Naive B cell (primary cell): Measurements from ENCODE around the gene PRCD. TPM values are rescaled to one million over a fixed set of nuclear protein-coding genes. Genes with fewer than 3 reads are reported as not detected.

Experiments
- ATAC-seq, 2 donors: fragments of 150-1000 bp; cut with Tn5 transposase; 2 replicates each; pipeline ENCODE4 v1.10.0; 2021; ENCODE audit warnings: low read depth in 2 of 2, mild to moderate bottlenecking in 2 of 2, moderate library complexity in 2 of 2
- DNase-seq: peaks from one replicate; pipeline ENCODE4 v3.0.0; 2022
- H3K27ac Mint-ChIP-seq, 6 donors: one replicate each; pipeline ENCODE4 v1.8.0; 2020 to 2022; ENCODE audit warnings: mild to moderate bottlenecking in 6 of 6, mixed read lengths in 6 of 6, moderate library complexity in 5 of 6, inconsistent platforms in 2 of 6
- H3K27me3 Mint-ChIP-seq, 3 donors: one replicate each; pipeline ENCODE4 v1.8.0; 2021 to 2022; ENCODE audit warnings: mixed read lengths in 3 of 3, mild to moderate bottlenecking in 1 of 3
- H3K36me3 Mint-ChIP-seq, 2 donors: one replicate each; pipeline ENCODE4 v1.8.0; 2020 to 2022; ENCODE audit warnings: mixed read lengths in 2 of 2, inconsistent platforms in 1 of 2, mild to moderate bottlenecking in 1 of 2
- H3K4me1 Mint-ChIP-seq, 3 donors: one replicate each; pipeline ENCODE4 v1.8.0; 2020 to 2022; ENCODE audit warnings: mixed read lengths in 3 of 3, inconsistent platforms in 1 of 3, mild to moderate bottlenecking in 1 of 3, moderate library complexity in 1 of 3
- H3K4me3 Mint-ChIP-seq, 8 donors: one replicate each; pipeline ENCODE4 v1.8.0; 2020 to 2022; ENCODE audit warnings: mild to moderate bottlenecking in 8 of 8, mixed read lengths in 8 of 8, moderate library complexity in 8 of 8, inconsistent platforms in 2 of 8
- H3K9me3 Mint-ChIP-seq, 7 donors: one replicate each; pipeline ENCODE4 v1.8.0; 2020 to 2022; ENCODE audit warnings: mixed read lengths in 7 of 7, mild to moderate bottlenecking in 5 of 7, inconsistent platforms in 2 of 7, moderate library complexity in 1 of 7
- polyA plus RNA-seq, 6 donors: library from polyadenylated mRNA; unstranded; fragments of 300-500 nt; fragmentation: Illumina TruSeq; gene quantifications; one replicate each; pipeline ENCODE4 v1.2.3, GENCODE V29; 2021; ENCODE audit warnings: low read depth in 6 of 6

The PRCD gene
- polyA plus RNA-seq, 6 donors from 2014 or later, result 21.6 to 54.4 (median 34.3) TPM

- Mint-ChIP-seq H3K27me3 (peaks cover 19 to 52% (median 32%) of the 10 kb centered on the region in 3 donors), H3K4me3 (no peak overlapping the region), H3K9me3 (no peaks in the 10 kb centered on the region), H3K4me1 (peaks cover 15 to 24% (median 21%) of the 10 kb centered on the region in 3 donors), H3K36me3 (peaks cover 3 to 12% of the 10 kb centered on the region in 2 donors), H3K27ac (peak overlapping the region in 1 of 6 donors; percentile 25)
- no peak for DNase-seq
- ATAC-seq, result no peak
Measured at GRCh38 chr17:76541739-76542454, 2.1 kb downstream of the PRCD start.

- Mint-ChIP-seq H3K4me3 (no peak overlapping the region), H3K36me3 (peaks cover 3 to 12% of the 10 kb centered on the region in 2 donors), H3K4me1 (peaks cover 14 to 24% (median 21%) of the 10 kb centered on the region in 3 donors), H3K27ac (peak overlapping the region in 1 of 6 donors; percentile 20), H3K9me3 (no peaks in the 10 kb centered on the region), H3K27me3 (peaks cover 19 to 49% (median 32%) of the 10 kb centered on the region in 3 donors)
- ATAC-seq (no peak), DNase-seq (no peak)
Measured at GRCh38 chr17:76542566-76542971, 2.7 kb downstream of the PRCD start.

GRCh38 chr17:76542984-76543383, 3.1 kb downstream of the PRCD start:
- no peak overlapping the region for H3K27ac Mint-ChIP-seq
- no peaks in the 10 kb centered on the region for H3K9me3 Mint-ChIP-seq
- H3K36me3 Mint-ChIP-seq, result peaks cover 3 to 12% of the 10 kb centered on the region in 2 donors
- peaks cover 14 to 24% (median 21%) of the 10 kb centered on the region in 3 donors for H3K4me1 Mint-ChIP-seq
- H3K27me3 Mint-ChIP-seq, result peaks cover 19 to 49% (median 32%) of the 10 kb centered on the region in 3 donors
- ATAC-seq (no peak), DNase-seq (no peak)
- no peak overlapping the region for H3K4me3 Mint-ChIP-seq

- DNase-seq (no peak), ATAC-seq (no peak)
- H3K27me3 Mint-ChIP-seq, result peaks cover 19 to 47% (median 32%) of the 10 kb centered on the region in 3 donors
- peaks cover 14 to 21% (median 21%) of the 10 kb centered on the region in 3 donors for H3K4me1 Mint-ChIP-seq
- no peak overlapping the region for H3K27ac Mint-ChIP-seq
- no peaks in the 10 kb centered on the region for H3K9me3 Mint-ChIP-seq
- no peak overlapping the region for H3K4me3 Mint-ChIP-seq
- H3K36me3 Mint-ChIP-seq, result peaks cover 3 to 12% of the 10 kb centered on the region in 2 donors
Measured at GRCh38 chr17:76543482-76543825, 3.6 kb downstream of the PRCD start.

GRCh38 chr17:76543826-76544545, 4.1 kb downstream of the PRCD start:
- no peak overlapping the region for H3K27ac Mint-ChIP-seq

GRCh38 chr17:76544546-76545365, 4.9 kb downstream of the PRCD start:
- Mint-ChIP-seq H3K27ac (peak overlapping the region in 1 of 6 donors; percentile 38), H3K27me3 (peaks cover 11 to 34% (median 19%) of the 10 kb centered on the region in 3 donors), H3K36me3 (peaks cover 0 to 12% of the 10 kb centered on the region in 2 donors), H3K4me1 (peaks cover 9 to 10% (median 10%) of the 10 kb centered on the region in 3 donors), H3K9me3 (no peaks in the 10 kb centered on the region), H3K4me3 (no peak overlapping the region)
- ATAC-seq (no peak), DNase-seq (no peak)

More at GRCh38 chr17:76543826-76544545, 4.1 kb downstream of the PRCD start:
- H3K9me3 Mint-ChIP-seq, result no peaks in the 10 kb centered on the region
- H3K4me1 Mint-ChIP-seq, result peaks cover 14 to 16% (median 16%) of the 10 kb centered on the region in 3 donors
- no peak for DNase-seq
- H3K4me3 Mint-ChIP-seq, result no peak overlapping the region
- peaks cover 3 to 12% of the 10 kb centered on the region in 2 donors for H3K36me3 Mint-ChIP-seq
- peaks cover 18 to 42% (median 26%) of the 10 kb centered on the region in 3 donors for H3K27me3 Mint-ChIP-seq
- no peak for ATAC-seq

- Mint-ChIP-seq H3K4me1 (peaks cover 1 to 3% (median 2%) of the 10 kb centered on the region in 3 donors), H3K27ac (peak overlapping the region in 2 of 6 donors; percentile 16 to 65), H3K9me3 (no peaks in the 10 kb centered on the region), H3K4me3 (peak overlapping the region in 1 of 8 donors; percentile 24), H3K27me3 (peaks cover 11 to 25% (median 18%) of the 10 kb centered on the region in 3 donors), H3K36me3 (peaks cover 0 to 12% of the 10 kb centered on the region in 2 donors)
- no peak for DNase-seq
- ATAC-seq, result no peak
Measured at GRCh38 chr17:76545918-76546555, 6.2 kb downstream of the PRCD start.

- no peak for DNase-seq
- peaks cover 11 to 24% (median 18%) of the 10 kb centered on the region in 3 donors for H3K27me3 Mint-ChIP-seq
- H3K9me3 Mint-ChIP-seq, result no peaks in the 10 kb centered on the region
- H3K36me3 Mint-ChIP-seq, result peaks cover 0 to 12% of the 10 kb centered on the region in 2 donors
- peak overlapping the region in 1 of 8 donors; percentile 24 for H3K4me3 Mint-ChIP-seq
- H3K4me1 Mint-ChIP-seq, result peaks cover 0 to 3% (median 2%) of the 10 kb centered on the region in 3 donors
- no peak for ATAC-seq
- H3K27ac Mint-ChIP-seq, result peak overlapping the region in 1 of 6 donors; percentile 69
Measured at GRCh38 chr17:76546556-76547182, 6.8 kb downstream of the PRCD start.

- Mint-ChIP-seq H3K4me3 (no peak overlapping the region), H3K9me3 (no peaks in the 10 kb centered on the region), H3K4me1 (peaks cover 0 to 3% (median 2%) of the 10 kb centered on the region in 3 donors), H3K27me3 (peaks cover 6 to 20% (median 13%) of the 10 kb centered on the region in 3 donors), H3K36me3 (peaks cover 0 to 8% of the 10 kb centered on the region in 2 donors), H3K27ac (no peak overlapping the region)
- peak; percentile 95 to 96 for ATAC-seq
- peak; percentile 67 for DNase-seq
Measured at GRCh38 chr17:76547183-76547641, 7.4 kb downstream of the PRCD start.

GRCh38 chr17:76547642-76548202, 7.9 kb downstream of the PRCD start:
- peaks cover 0 to 3% (median 2%) of the 10 kb centered on the region in 3 donors for H3K4me1 Mint-ChIP-seq
- DNase-seq, result no peak
- H3K27me3 Mint-ChIP-seq, result peaks cover 6 to 15% (median 8%) of the 10 kb centered on the region in 3 donors
- H3K4me3 Mint-ChIP-seq, result no peak overlapping the region
- no peak overlapping the region for H3K27ac Mint-ChIP-seq
- no peaks in the 10 kb centered on the region for H3K9me3 Mint-ChIP-seq
- peaks cover 0 to 3% of the 10 kb centered on the region in 2 donors for H3K36me3 Mint-ChIP-seq
- ATAC-seq, result no peak

GRCh38 chr17:76548378-76549214, 8.8 kb downstream of the PRCD start:
- no peaks in the 10 kb centered on the region for H3K9me3 Mint-ChIP-seq
- H3K27ac Mint-ChIP-seq, result no peak overlapping the region
- no peaks in the 10 kb centered on the region for H3K36me3 Mint-ChIP-seq
- no peak overlapping the region for H3K4me3 Mint-ChIP-seq
- no peak for ATAC-seq
- H3K27me3 Mint-ChIP-seq, result peaks cover 5 to 11% (median 6%) of the 10 kb centered on the region in 3 donors
- DNase-seq, result no peak
- peaks cover 0 to 3% (median 2%) of the 10 kb centered on the region in 3 donors for H3K4me1 Mint-ChIP-seq
